Fibroblast of the aortic adventitia (primary cell): ENCODE results near the gene DCUN1D1. TPM values are rescaled to one million over a fixed set of nuclear protein-coding genes. Genes with fewer than 3 reads are reported as not detected.

ENCODE experiments used
- DNase-seq: peaks from one replicate; pipeline ENCODE4 v3.0.0-alpha.2; 2010; ENCODE audit warnings: low read depth
- H3K4me3 ChIP-seq: 2 replicates; pipeline ENCODE4 v1.5.1; 2011; ENCODE audit warnings: low read depth, mild to moderate bottlenecking, control low read depth, low read length, moderate library complexity
- CTCF ChIP-seq: IDR thresholded peaks from 2 replicates; pipeline ENCODE4 v1.5.1; 2011; ENCODE audit warnings: mild to moderate bottlenecking, low read length, control low read depth, inconsistent platforms; ENCODE audit not compliant: insufficient read depth
- total RNA-seq: library from RNA; depleted of rRNA; stranded (reverse); fragments of >200 nt; gene quantifications from 2 replicates; pipeline ENCODE4 v1.2.3, GENCODE V29; 2012; ENCODE audit warnings: low replicate concordance

DCUN1D1 gene
- total RNA-seq, 1 donor = 49.5 TPM

DNA sequence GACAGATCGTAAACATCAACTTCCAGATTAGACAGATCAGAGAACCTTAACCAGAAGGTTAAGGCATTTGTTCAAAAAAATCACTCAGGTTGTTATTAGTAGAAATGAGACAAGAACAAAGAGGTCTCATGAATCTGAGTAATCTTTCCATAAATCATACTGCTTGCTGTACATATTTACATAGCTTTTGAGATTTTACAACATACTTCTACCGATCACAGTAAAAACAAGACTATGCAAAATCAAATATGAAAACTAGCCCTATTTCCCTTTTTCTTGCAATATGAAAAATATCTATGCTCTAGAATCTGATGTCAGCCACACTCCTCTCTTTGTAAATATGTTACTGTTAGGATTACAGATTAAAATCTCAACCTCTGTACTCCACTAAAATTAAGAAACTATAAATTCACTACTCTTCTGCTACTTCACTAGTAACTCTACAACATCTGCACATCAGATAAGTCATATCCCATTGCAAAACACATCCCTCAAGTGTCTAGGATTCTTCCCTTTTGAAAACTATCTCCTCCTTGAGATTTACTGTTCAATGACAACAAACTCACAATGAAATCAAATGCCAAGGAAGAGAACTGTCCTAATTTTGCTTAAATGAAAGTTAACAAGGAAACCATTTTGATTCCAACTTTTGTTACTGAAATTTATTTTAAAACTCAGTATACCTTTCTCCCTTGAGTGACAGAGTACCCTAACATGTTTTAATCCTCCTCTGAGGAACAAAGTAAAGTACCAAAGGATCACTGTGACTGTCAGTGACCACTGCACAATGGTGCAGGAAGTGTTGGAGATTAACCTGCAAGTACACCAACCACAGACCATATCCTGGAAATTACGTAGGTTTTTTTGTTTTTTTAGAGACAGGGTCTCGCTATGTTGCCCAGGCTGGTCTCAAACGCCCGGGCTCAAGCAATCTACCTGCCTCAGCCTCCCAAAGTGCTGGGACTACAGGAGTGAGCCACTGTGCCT is 12.8 kb downstream of the DCUN1D1 start:
- no peak for DNase-seq
- TF ChIP-seq CTCF = no peak
- no peak overlapping the region for H3K4me3 ChIP-seq

DNA sequence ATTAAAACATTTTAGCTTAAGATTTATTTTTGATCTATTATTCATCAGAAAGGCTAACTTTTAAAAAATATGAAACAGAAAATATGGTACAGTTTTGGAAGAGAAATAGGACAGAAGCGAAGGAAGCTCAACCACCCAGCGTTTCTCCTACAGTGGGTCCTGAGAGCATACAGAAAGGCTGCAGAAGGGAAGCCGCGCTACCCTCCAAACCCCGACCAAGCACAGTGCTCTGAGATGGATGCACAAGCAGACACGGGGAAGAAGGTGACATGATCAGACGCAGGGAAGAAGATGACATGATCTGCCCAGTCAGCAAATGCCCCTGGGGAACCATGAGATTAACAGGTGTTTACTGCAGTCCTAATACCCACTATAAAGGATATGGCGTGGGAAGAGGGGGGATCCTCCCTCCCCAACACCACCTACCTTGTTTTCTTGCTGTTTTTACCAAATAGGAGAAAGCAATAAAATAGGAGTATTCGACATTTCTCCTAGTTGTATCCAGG is 14.4 kb downstream of the DCUN1D1 start:
- no peak for DNase-seq
- no peak for TF ChIP-seq CTCF
- H3K4me3 ChIP-seq = no peak overlapping the region

- no peak for TF ChIP-seq CTCF
- DNase-seq = no peak
- no peak overlapping the region for H3K4me3 ChIP-seq
Measured at GRCh38 chr3:182964179-182964578, 16.2 kb downstream of the DCUN1D1 start.

DNA sequence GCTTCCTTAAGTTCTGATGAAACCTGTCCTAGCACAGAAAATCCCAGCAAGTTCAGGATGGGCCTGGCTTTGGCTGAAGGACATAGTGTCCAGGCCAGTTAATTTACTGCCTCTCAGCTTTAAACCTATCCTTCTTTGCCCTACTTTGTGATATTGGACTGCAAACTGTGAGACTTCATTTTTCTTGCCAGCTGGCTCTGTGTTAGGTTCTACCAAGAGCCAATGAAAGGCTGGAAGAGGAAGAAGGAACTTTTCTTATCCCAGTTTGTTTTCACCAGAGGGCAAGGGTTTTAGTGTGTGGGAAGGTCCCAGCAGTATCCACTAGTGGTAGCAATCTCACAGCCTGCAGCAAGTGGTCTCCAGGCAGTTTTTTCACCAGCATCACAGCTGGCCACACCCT is 18.2 kb downstream of the DCUN1D1 start:
- DNase-seq = peak; percentile 35
- no peak overlapping the region for H3K4me3 ChIP-seq
- no peak for TF ChIP-seq CTCF

DNA sequence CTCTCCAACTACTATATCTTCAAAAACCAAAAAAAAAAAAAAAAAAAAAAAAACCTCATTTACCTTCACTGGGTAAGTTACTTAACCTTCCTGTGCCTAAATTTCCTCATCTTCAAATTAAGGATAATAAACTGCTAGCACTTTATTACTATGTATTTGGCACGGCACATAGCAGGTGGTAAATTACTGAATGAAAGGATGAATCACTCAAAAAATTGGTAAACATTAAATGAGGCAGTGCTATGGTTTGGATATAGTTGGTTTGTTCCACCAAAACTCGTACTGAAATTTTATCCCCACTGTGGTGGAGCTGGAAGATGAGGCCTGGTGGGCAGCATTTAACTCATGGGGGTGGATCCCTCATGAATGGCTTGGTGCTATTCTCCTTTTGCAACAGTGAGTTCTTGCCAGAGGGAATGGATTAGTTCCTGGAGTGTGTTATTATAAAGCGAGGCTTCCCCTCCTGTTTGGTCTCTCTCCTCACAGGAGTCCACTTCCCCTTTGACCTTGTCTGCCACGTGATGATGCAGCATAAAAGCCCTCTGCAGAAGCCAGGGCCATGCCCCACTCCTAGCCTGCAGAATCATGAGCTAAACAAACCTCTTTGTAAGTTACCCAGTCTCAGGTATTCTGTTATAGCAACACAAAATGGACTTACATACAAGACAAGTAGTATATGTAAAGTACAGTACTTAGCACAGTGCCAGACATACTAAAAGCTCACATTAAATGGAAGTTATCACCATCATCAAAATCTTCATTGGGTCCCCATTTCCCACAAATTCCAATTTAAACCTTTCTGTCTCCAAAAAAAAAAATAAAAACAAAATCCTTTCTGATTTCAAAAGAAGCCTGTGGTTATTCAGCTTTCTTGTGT is 20.6 kb downstream of the DCUN1D1 start:
- DNase-seq = no peak
- no peak overlapping the region for H3K4me3 ChIP-seq
- no peak for TF ChIP-seq CTCF

GRCh38 chr3:182957676-182958266 is 22.6 kb downstream of the DCUN1D1 start:
- DNase-seq = no peak
- no peak for TF ChIP-seq CTCF
- H3K4me3 ChIP-seq = no peak overlapping the region
